Endodermal cell (in vitro differentiated cells): ENCODE measurements around the gene CD58. TPM values are rescaled to one million over a fixed set of nuclear protein-coding genes. Genes with fewer than 3 reads are reported as not detected.

ENCODE experiments used
- DNase-seq: peaks from one replicate; pipeline ENCODE4 v3.0.0-alpha.2; 2017
- H3K27ac ChIP-seq: 2 replicates; pipeline ENCODE4 v1.5.1; 2013; ENCODE audit warnings: mild to moderate bottlenecking, low read depth, low read length, moderate library complexity
- H3K27me3 ChIP-seq: 2 replicates; pipeline ENCODE4 v1.6.1; 2013; ENCODE audit warnings: mild to moderate bottlenecking, low read length, moderate library complexity; ENCODE audit not compliant: insufficient read depth, control insufficient read depth, poor library complexity, severe bottlenecking
- H3K36me3 ChIP-seq: 2 replicates; pipeline ENCODE4 v1.7.0; 2013; ENCODE audit warnings: mild to moderate bottlenecking, low read length, moderate library complexity; ENCODE audit not compliant: control insufficient read depth, insufficient read depth
- H3K4me1 ChIP-seq: one replicate; pipeline ENCODE4 v1.7.0; 2013; ENCODE audit warnings: low read length; ENCODE audit not compliant: control insufficient read depth, insufficient read depth
- H3K4me3 ChIP-seq: 2 replicates; pipeline ENCODE4 v1.5.1; 2013; ENCODE audit warnings: mild to moderate bottlenecking, low read length, moderate library complexity
- H3K9ac ChIP-seq: 2 replicates; pipeline ENCODE4 v1.6.1; 2013; ENCODE audit warnings: mild to moderate bottlenecking, low read length, moderate library complexity; ENCODE audit not compliant: poor library complexity, severe bottlenecking; ENCODE audit errors: extremely low read depth
- H3K9me3 ChIP-seq: 2 replicates; pipeline ENCODE4 v1.6.1; 2013; ENCODE audit warnings: mild to moderate bottlenecking, low read length, moderate library complexity; ENCODE audit not compliant: control insufficient read depth
- H3K27ac Mint-ChIP-seq: 2 replicates; pipeline ENCODE4 v1.8.0; 2020; ENCODE audit warnings: mixed read lengths
- H3K27me3 Mint-ChIP-seq: 2 replicates; pipeline ENCODE4 v1.8.0; 2021; ENCODE audit warnings: mild to moderate bottlenecking, mixed read lengths; ENCODE audit not compliant: insufficient read depth
- H3K36me3 Mint-ChIP-seq: 2 replicates; pipeline ENCODE4 v1.8.0; 2020; ENCODE audit warnings: low read depth, mixed read lengths
- H3K4me1 Mint-ChIP-seq: 2 replicates; pipeline ENCODE4 v1.8.0; 2020; ENCODE audit warnings: mixed read lengths
- H3K4me3 Mint-ChIP-seq: 2 replicates; pipeline ENCODE4 v1.8.0; 2020; ENCODE audit warnings: mild to moderate bottlenecking, moderate library complexity, mixed read lengths
- H3K9me3 Mint-ChIP-seq: 2 replicates; pipeline ENCODE4 v1.8.0; 2020; ENCODE audit warnings: mild to moderate bottlenecking, mixed read lengths
- CTCF ChIP-seq: fragments of 200-600 bp; sonication (generic); conservative IDR thresholded peaks from 2 replicates; pipeline ENCODE4 v1.5.0; 2021; ENCODE audit warnings: antibody characterized with exemption, mild to moderate bottlenecking
- WGBS, 2 experiments: methylation state at CpG; one replicate each; pipeline versions ENCODE4 v1.1.5 to v1.1.7; 2013; ENCODE audit warnings: missing lambda C conversion rate in 2 of 2, mixed read lengths in 1 of 2; ENCODE audit not compliant: insufficient coverage in 1 of 2, insufficient read length in 1 of 2; 5-methylcytosine and 5-hydroxymethylcytosine counted together
- total RNA-seq, 2 donors: library from RNA; stranded (reverse); fragmentation: NEBNext Ultra II Directional in 1 of 2; extraction: Animal tissue kit (Norgen Biotek cat#: 25700) in 1 of 2; gene quantifications; 2 replicates in 1 of 2; 3 replicates in 1 of 2; pipeline ENCODE4 v1.2.1, GENCODE V29; 2021

Gene CD58
- total RNA-seq, 2 donors from 2014 or later = 4.6 to 5.9 TPM

DNA sequence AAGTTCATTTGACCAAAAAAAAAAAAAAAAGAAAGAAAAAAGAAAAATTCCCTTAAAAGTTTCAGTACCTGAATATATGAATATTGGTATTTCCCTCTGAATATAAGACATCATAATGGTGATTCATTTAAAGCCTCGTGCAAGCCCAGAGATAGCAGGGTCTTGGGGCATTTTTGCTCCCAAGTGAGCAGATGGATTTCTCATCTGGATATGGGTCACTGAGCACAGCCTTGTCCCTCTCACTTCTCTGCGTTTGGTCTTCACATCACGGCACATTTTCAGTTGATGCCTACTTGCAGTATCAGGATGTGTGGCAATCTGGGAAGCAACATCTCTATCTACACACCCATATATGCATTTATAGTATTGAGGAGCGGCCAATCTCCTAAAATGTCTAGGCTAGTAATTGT, 12.7 kb downstream of the CD58 start:
- WGBS, 2 experiments = 95 to 100% methylated on average over 1 to 3 of the region's 4 CpGs
- Mint-ChIP-seq H3K27me3 (no peaks in the 10 kb centered on the region), H3K36me3 (peaks cover 10% of the 10 kb centered on the region), H3K27ac (no peak overlapping the region), H3K4me3 (no peak overlapping the region), H3K4me1 (peaks cover 16% of the 10 kb centered on the region), H3K9me3 (peaks cover 10% of the 10 kb centered on the region)
- H3K9ac ChIP-seq = no peak overlapping the region
- no peak for DNase-seq
- no peaks in the 10 kb centered on the region for H3K9me3 ChIP-seq
- no peak for TF ChIP-seq CTCF
- H3K4me1 ChIP-seq = no peaks in the 10 kb centered on the region
- H3K36me3 ChIP-seq = no peaks in the 10 kb centered on the region
- no peak overlapping the region for H3K27ac ChIP-seq
- H3K27me3 ChIP-seq = no peaks in the 10 kb centered on the region
- no peak overlapping the region for H3K4me3 ChIP-seq

- H3K9ac ChIP-seq = no peak overlapping the region
- no peak overlapping the region for H3K27ac Mint-ChIP-seq
- H3K9me3 ChIP-seq = no peaks in the 10 kb centered on the region
- H3K9me3 Mint-ChIP-seq = peaks cover 3% of the 10 kb centered on the region
- H3K4me1 Mint-ChIP-seq = peaks cover 16% of the 10 kb centered on the region
- 89 to 100% methylated on average over 2 to 4 of the region's 4 CpGs for whole genome bisulfite sequencing, 2 experiments
- no peak overlapping the region for H3K4me3 Mint-ChIP-seq
- H3K36me3 ChIP-seq = no peaks in the 10 kb centered on the region
- H3K36me3 Mint-ChIP-seq = peaks cover 2% of the 10 kb centered on the region
- DNase-seq = no peak
- no peak overlapping the region for H3K4me3 ChIP-seq
- TF ChIP-seq CTCF = no peak
- no peaks in the 10 kb centered on the region for H3K4me1 ChIP-seq
- no peaks in the 10 kb centered on the region for H3K27me3 ChIP-seq
- H3K27ac ChIP-seq = no peak overlapping the region
- no peaks in the 10 kb centered on the region for H3K27me3 Mint-ChIP-seq
These were observed 13.4 kb downstream of the CD58 start for GRCh38 chr1:116557323-116557878.

DNA sequence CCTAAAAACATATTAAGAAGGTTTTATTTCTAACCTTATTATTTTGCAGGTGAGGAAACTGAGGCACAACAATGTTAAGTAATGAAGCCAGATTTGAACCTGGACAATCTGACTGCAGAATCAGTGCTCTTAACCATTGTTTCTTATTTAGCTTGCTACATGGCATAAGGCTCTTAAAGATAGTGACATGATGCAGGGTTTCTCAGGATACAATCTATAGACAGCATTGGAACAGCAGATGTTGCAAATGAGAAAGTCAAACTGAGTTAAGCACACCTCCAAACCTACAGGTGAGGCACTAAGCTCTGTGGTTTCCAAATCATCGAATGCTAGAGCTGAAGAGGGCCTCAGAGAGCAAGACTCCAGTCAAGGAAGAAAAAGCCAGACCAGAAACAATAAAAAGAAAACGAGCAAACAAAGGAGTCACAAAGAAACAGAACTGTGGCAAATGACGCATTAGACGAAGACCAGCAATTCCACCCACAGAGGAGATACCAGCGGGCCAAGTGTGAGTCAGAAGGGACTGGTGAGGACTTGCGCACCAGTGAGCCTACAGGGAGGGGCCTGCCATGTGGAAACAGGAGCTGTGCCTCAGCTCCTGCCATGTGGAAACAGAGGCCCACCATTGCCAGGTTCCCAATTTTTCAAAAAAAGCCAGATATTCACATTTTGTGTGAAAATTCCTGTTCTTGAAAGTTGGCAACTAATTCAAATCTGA, 14.4 kb downstream of the CD58 start:
- no peaks in the 10 kb centered on the region for H3K36me3 Mint-ChIP-seq
- peaks cover 2% of the 10 kb centered on the region for H3K27me3 Mint-ChIP-seq
- H3K36me3 ChIP-seq = no peaks in the 10 kb centered on the region
- DNase-seq = no peak
- H3K9me3 ChIP-seq = no peaks in the 10 kb centered on the region
- H3K9me3 Mint-ChIP-seq = no peaks in the 10 kb centered on the region
- H3K4me1 Mint-ChIP-seq = peaks cover 16% of the 10 kb centered on the region
- H3K4me1 ChIP-seq = no peaks in the 10 kb centered on the region
- 93 to 95% methylated on average over 6 of the region's 6 CpGs for WGBS, 2 experiments
- no peak for TF ChIP-seq CTCF
- H3K9ac ChIP-seq = no peak overlapping the region
- no peak overlapping the region for H3K27ac ChIP-seq
- H3K27ac Mint-ChIP-seq = no peak overlapping the region
- H3K27me3 ChIP-seq = no peaks in the 10 kb centered on the region
- no peak overlapping the region for H3K4me3 ChIP-seq
- no peak overlapping the region for H3K4me3 Mint-ChIP-seq
